Measurements from ENCODE around the gene SLAMF9. TPM values are rescaled to one million over a fixed set of nuclear protein-coding genes. Genes with fewer than 3 reads are reported as not detected.

SLAMF9 gene
- total and polyA plus RNA-seq, 2 of the 8 experiments (the other 6 are each of a cell fraction or from before 2014, with no cell fraction given), result not detected

DNA sequence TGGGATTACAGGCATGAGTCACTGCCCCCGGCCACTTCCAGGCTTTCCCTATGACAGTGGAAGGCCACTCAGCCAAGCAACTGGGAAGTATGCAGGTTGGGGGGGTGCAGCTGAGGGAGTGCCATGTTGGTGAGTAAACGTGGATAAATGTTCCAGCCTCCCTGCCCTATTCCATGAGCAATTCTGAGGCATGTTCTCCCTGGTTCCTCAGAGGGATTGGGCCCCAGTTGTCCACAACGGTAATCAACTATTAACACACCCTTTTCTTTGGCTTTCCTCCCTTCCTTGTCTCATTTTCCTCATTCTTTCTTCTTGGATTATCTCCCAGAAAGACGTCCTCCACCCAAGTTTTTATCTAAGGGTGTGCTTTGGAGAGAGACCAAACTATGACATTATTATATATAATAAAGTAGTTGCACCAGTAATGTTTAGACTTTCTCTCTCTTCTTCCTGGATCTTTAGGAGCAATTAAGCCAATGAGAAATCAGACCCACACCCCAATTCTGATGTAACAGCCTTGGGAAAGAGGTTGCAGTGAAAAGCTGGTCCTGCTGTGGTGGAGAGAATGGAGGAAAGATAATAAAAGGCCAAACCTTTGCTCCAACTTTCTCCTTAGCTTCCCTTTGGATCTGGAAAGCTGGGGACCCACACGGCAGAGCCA is 6.8 kb upstream of the SLAMF9 start:
- H3K79me2 ChIP-seq (ENCODE audit: control insufficient read depth in 1 of 2, insufficient read depth in 2 of 2, low read length in 2 of 2), result no peaks in the 10 kb centered on the region
- 81% methylated on average over 5 of the region's 5 CpGs; no CpG with 5 or more reads in 1 of the 2 experiments for WGBS, 2 experiments (ENCODE audit: extremely low coverage in 1 of 2, insufficient coverage in 1 of 2, insufficient read length in 1 of 2, insufficient replicate concordance in 2 of 2, low coverage in 1 of 2, low lambda C conversion rate in 2 of 2, missing lambda C conversion rate in 1 of 2)
- H3K4me1 ChIP-seq (replicated peaks in 1 of 4; ENCODE audit: control insufficient read depth in 3 of 4, insufficient read depth in 4 of 4, low read length in 3 of 4), result no peaks in the 10 kb centered on the region; a peak in 1 of 7 replicates
- no peak overlapping the region for H3K9ac ChIP-seq (replicated peaks in 1 of 4; ENCODE audit: extremely low read depth in 1 of 4, low read depth in 3 of 4, low read length in 3 of 4)
- FAIRE-seq (no peak), DNase-seq (ENCODE audit: low read depth in 1 of 2, low spot score in 2 of 2) (no peak)
- no peak overlapping the region for H3K4me3 ChIP-seq (ENCODE audit: extremely low read depth in 1 of 4, insufficient read depth in 2 of 4, low read depth in 3 of 4, low read length in 4 of 4)
- H3K36me3 ChIP-seq (ENCODE audit: control insufficient read depth in 2 of 4, insufficient read depth in 4 of 4, low read length in 3 of 4), result no peaks in the 10 kb centered on the region
- no peak overlapping the region for H2BK20ac ChIP-seq (ENCODE audit: low read length)
- H4K8ac ChIP-seq (ENCODE audit: extremely low read depth, insufficient read depth, low read length), result no peak overlapping the region
- H2AFZ ChIP-seq (ENCODE audit: low read length), result no peak overlapping the region
- H3K14ac ChIP-seq (ENCODE audit: insufficient read length), result no peak overlapping the region
- no peak overlapping the region for H4K5ac ChIP-seq (ENCODE audit: insufficient read length, low read depth, low read length)
- no peaks in the 10 kb centered on the region for H3K27me3 ChIP-seq (replicated peaks in 1 of 4; ENCODE audit: control insufficient read depth in 3 of 4, extremely low read depth in 1 of 4, insufficient read depth in 3 of 4, low read length in 3 of 4)
- H3K23ac ChIP-seq (ENCODE audit: insufficient read length), result no peak overlapping the region
- no peak overlapping the region for H3K27ac ChIP-seq (ENCODE audit: low read depth, low read length)
- H3K79me1 ChIP-seq (ENCODE audit: low read depth, low read length), result no peaks in the 10 kb centered on the region
- no peak overlapping the region for H2AK5ac ChIP-seq (ENCODE audit: low read depth, low read length)
- no peak overlapping the region for H2BK120ac ChIP-seq (replicated peaks; ENCODE audit: low read depth, low read length)
- POLR2A ChIA-PET (ENCODE audit: partially characterized antibody), result no interaction called here
- H3K23me2 ChIP-seq (ENCODE audit: low read depth, low read length), result no peaks in the 10 kb centered on the region
- no peaks in the 10 kb centered on the region for H4K20me1 ChIP-seq (replicated peaks in 1 of 2; ENCODE audit: control insufficient read depth in 1 of 2, insufficient read depth in 2 of 2, low read length in 2 of 2)
- no peak overlapping the region for H3K4me2 ChIP-seq (ENCODE audit: insufficient read depth in 1 of 2, low read depth in 2 of 2, low read length in 2 of 2)
- no peak overlapping the region for H2BK12ac ChIP-seq (ENCODE audit: low read depth, low read length)
- H2BK5ac ChIP-seq (ENCODE audit: low read depth, low read length), result no peak overlapping the region
- H4K91ac ChIP-seq (replicated peaks; ENCODE audit: insufficient read length, low read length), result no peak overlapping the region
- CTCF ChIA-PET (ENCODE audit: partially characterized antibody), result interaction anchor here (0.5 to 35.5 kb wide), 2 partner anchors 44 to 109 kb away, joined by 3 to 696 read pairs; no protein-coding TSS in a partner anchor
- no peaks in the 10 kb centered on the region for H3K9me3 ChIP-seq (ENCODE audit: insufficient read depth in 2 of 2, low read depth in 1 of 2, low read length in 1 of 2)
- no peak overlapping the region for H3K56ac ChIP-seq (replicated peaks; ENCODE audit: insufficient read length, low read depth, low read length)
- no peak overlapping the region for H2BK15ac ChIP-seq (ENCODE audit: low read length)
- H3K4ac ChIP-seq (replicated peaks; ENCODE audit: insufficient read length, low read depth, low read length), result no peak overlapping the region
- TF ChIP-seq RXRA (IDR thresholded peaks at IDR 0.05; ENCODE audit: insufficient read depth, low read depth, low read length), result no peak
- TF ChIP-seq JUN (IDR thresholded peaks at IDR 0.05; ENCODE audit: low read depth, low read length), result no peak
- TF ChIP-seq PHF8 (conservative IDR thresholded peaks at IDR 0.05; ENCODE audit: low read depth, low read length), result no peak
- TF ChIP-seq KDM1A (IDR thresholded peaks at IDR 0.05; ENCODE audit: borderline replicate concordance, low read length), result no peak
- TF ChIP-seq SIRT6 (IDR thresholded peaks at IDR 0.05; ENCODE audit: low read length), result no peak
- no peak for TF ChIP-seq CTBP2 (IDR thresholded peaks at IDR 0.05; ENCODE audit: borderline replicate concordance, insufficient read depth, insufficient read length, low read length)
- no peak for TF ChIP-seq EP300 (IDR thresholded peaks at IDR 0.05; ENCODE audit: borderline replicate concordance in 1 of 2, low read depth in 2 of 2, low read length in 2 of 2)
- TF ChIP-seq TAF7 (optimal IDR thresholded peaks at IDR 0.05; ENCODE audit: borderline replicate concordance, low read depth, low read length), result no peak
- TF ChIP-seq POU5F1 (IDR thresholded peaks at IDR 0.05; ENCODE audit: low read depth, low read length), result no peak
- TF ChIP-seq SP4 (IDR thresholded peaks at IDR 0.05; ENCODE audit: low read length), result no peak
- no peak for TF ChIP-seq SUZ12 (IDR thresholded peaks at IDR 0.05; ENCODE audit: low read length)
- TF ChIP-seq SRF (IDR thresholded peaks at IDR 0.05; ENCODE audit: low read depth, low read length), result no peak
- no peak overlapping the region for H3K18ac ChIP-seq (ENCODE audit: extremely low read depth, low read length)

Measured in H1 (cell line).